GM21390 (cell line): Measurements from ENCODE around the gene SASH1.

ENCODE experiments used
- ATAC-seq: cut with Tn5 transposase; IDR thresholded peaks from one replicate; pipeline ENCODE4 v1.9.1; 2021; ENCODE audit not compliant: unreplicated experiment

The SASH1 gene

GRCh38 chr6:148455674-148456558 is 113.3 kb downstream of the SASH1 start:
- ATAC-seq, result no peak

GRCh38 chr6:148457137-148457842 is 114.7 kb downstream of the SASH1 start:
- no peak for ATAC-seq

- ATAC-seq, result no peak
These were observed 115.2 kb downstream of the SASH1 start for GRCh38 chr6:148457843-148458159.

- ATAC-seq, result no peak
These were observed 116.6 kb downstream of the SASH1 start for GRCh38 chr6:148459238-148459637.

- ATAC-seq, result no peak
These were observed 118.4 kb downstream of the SASH1 start for GRCh38 chr6:148460876-148461646.

GRCh38 chr6:148461986-148462577 is 119.4 kb downstream of the SASH1 start:
- ATAC-seq, result no peak

- ATAC-seq, result no peak
These were observed 121.0 kb downstream of the SASH1 start for GRCh38 chr6:148463671-148464070.

- peak; percentile 79 for ATAC-seq
These were observed 121.8 kb downstream of the SASH1 start for GRCh38 chr6:148464319-148465010.

GRCh38 chr6:148465011-148465335 is 122.3 kb downstream of the SASH1 start:
- ATAC-seq, result no peak

- ATAC-seq, result no peak
These were observed 123.0 kb downstream of the SASH1 start for GRCh38 chr6:148465670-148466069.

GRCh38 chr6:148466158-148466557 is 123.5 kb downstream of the SASH1 start:
- no peak for ATAC-seq

GRCh38 chr6:148467926-148468325 is 125.3 kb downstream of the SASH1 start:
- ATAC-seq, result no peak

GRCh38 chr6:148470156-148470555 is 127.5 kb downstream of the SASH1 start:
- no peak for ATAC-seq

GRCh38 chr6:148470606-148471465 is 128.2 kb downstream of the SASH1 start:
- no peak for ATAC-seq

GRCh38 chr6:148471624-148472159 is 129.1 kb downstream of the SASH1 start:
- ATAC-seq, result no peak

- no peak for ATAC-seq
These were observed 129.8 kb downstream of the SASH1 start for GRCh38 chr6:148472171-148473105.

- ATAC-seq, result no peak
These were observed 136.9 kb downstream of the SASH1 start for GRCh38 chr6:148479497-148479896.

GRCh38 chr6:148487461-148487860 is 144.8 kb downstream of the SASH1 start:
- ATAC-seq, result no peak
